Activated naive CD4-positive, alpha-beta T cell treated with anti-CD3 and anti-CD28 coated beads, Interleukin-2, amount 50 U/mL, for 16 hours (primary cell): ENCODE results near the gene PPP1R3D.
"Not testable (repeated sequence)": the region's sequence is repeated elsewhere in the genome, so short reads cannot be mapped to it uniquely, and the experiment has no call there.

ENCODE experiments used
- DNase-seq: peaks from one replicate; pipeline ENCODE4 v3.0.0-alpha.2; 2020

The PPP1R3D gene

GRCh38 chr20:59940129-59940955, at the start of gene PPP1R3D, which contains the start of gene FAM217B:
PPP1R3D (minus strand) TSS chr20:59940305; CDS start chr20:59939931, 374 bp downstream.
FAM217B (plus strand) TSS chr20:59940389; CDS start chr20:59943944, 3,555 bp downstream.
- DNase-seq: peak; percentile 88

- no peak for DNase-seq
Observed at GRCh38 chr20:59988141-59988540, 48.0 kb upstream of the PPP1R3D start.

- DNase-seq: no peak
Observed at GRCh38 chr20:59987135-59987534, 47.0 kb upstream of the PPP1R3D start.

- no peak for DNase-seq
Observed at GRCh38 chr20:59985864-59986263, 45.8 kb upstream of the PPP1R3D start.

- DNase-seq: no peak
Observed at GRCh38 chr20:59985164-59985563, 45.1 kb upstream of the PPP1R3D start.

GRCh38 chr20:59984541-59984940, 44.4 kb upstream of the PPP1R3D start:
- no peak for DNase-seq

GRCh38 chr20:59983076-59983475, 43.0 kb upstream of the PPP1R3D start:
- DNase-seq: no peak

- no peak for DNase-seq
Observed at GRCh38 chr20:59977086-59977485, 37.0 kb upstream of the PPP1R3D start.

- DNase-seq: no peak
Observed at GRCh38 chr20:59976156-59976782, 36.2 kb upstream of the PPP1R3D start.

GRCh38 chr20:59972037-59972801, 32.1 kb upstream of the PPP1R3D start:
- DNase-seq: no peak

GRCh38 chr20:59971428-59971827, 31.3 kb upstream of the PPP1R3D start:
- DNase-seq: no peak

- DNase-seq: no peak
Observed at GRCh38 chr20:59966428-59966827, 26.3 kb upstream of the PPP1R3D start.

GRCh38 chr20:59962155-59962554, 22.1 kb upstream of the PPP1R3D start:
- DNase-seq: no peak

- DNase-seq: no peak
Observed at GRCh38 chr20:59961423-59961822, 21.3 kb upstream of the PPP1R3D start.

- DNase-seq: no peak
Observed at GRCh38 chr20:59958626-59959025, 18.5 kb upstream of the PPP1R3D start.

- no peak for DNase-seq
Observed at GRCh38 chr20:59958123-59958522, 18.0 kb upstream of the PPP1R3D start, which contains the start of gene CDH26. CDH26 (plus strand) TSS chr20:59958423; CDS start chr20:59958727, 304 bp downstream.

GRCh38 chr20:59957568-59957967, 17.5 kb upstream of the PPP1R3D start:
- DNase-seq: not testable (repeated sequence)

GRCh38 chr20:59955131-59955796, 15.2 kb upstream of the PPP1R3D start:
- DNase-seq: no peak

GRCh38 chr20:59954718-59955117, 14.6 kb upstream of the PPP1R3D start:
- no peak for DNase-seq

- DNase-seq: no peak
Observed at GRCh38 chr20:59949911-59950310, 9.8 kb upstream of the PPP1R3D start.

- DNase-seq: no peak
Observed at GRCh38 chr20:59948828-59949720, 9.0 kb upstream of the PPP1R3D start.

GRCh38 chr20:59948212-59948611, 8.1 kb upstream of the PPP1R3D start:
- no peak for DNase-seq
